ENCODE results near the gene KCNMB2.

The KCNMB2 gene

DNA sequence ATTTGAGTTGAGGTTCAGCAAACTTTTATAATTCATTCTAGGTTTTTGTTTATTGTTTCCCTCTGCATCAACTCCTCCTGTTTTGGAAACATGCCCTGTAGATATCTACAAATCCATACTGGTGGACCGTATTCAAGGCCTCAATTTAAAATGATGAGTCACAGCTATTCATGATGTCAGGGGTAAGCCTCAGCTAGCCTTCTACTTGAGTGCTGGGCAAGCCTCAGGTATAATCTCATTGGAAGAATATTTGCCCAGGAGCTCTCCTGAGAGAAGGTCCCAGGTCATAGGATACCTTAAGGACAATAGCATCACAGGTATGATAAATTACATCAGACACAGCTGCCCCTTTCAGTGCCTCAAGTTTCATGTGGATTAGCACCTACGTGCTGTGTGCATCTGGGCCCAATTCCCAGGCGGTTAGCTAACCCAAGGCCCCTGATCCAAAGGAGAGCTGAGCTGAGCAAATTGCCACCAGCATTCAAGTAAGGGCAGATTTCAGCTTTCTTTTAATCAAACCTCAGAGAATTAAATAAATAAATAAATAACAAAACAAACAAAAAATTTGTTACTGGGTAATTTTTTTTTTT lies 87.5 kb downstream of the KCNMB2 start:
- H3K9me3 ChIP-seq (ENCODE audit: insufficient read depth, low read length, severe bottlenecking), result no peaks in the 10 kb centered on the region
- TF ChIP-seq, protein P1, sequence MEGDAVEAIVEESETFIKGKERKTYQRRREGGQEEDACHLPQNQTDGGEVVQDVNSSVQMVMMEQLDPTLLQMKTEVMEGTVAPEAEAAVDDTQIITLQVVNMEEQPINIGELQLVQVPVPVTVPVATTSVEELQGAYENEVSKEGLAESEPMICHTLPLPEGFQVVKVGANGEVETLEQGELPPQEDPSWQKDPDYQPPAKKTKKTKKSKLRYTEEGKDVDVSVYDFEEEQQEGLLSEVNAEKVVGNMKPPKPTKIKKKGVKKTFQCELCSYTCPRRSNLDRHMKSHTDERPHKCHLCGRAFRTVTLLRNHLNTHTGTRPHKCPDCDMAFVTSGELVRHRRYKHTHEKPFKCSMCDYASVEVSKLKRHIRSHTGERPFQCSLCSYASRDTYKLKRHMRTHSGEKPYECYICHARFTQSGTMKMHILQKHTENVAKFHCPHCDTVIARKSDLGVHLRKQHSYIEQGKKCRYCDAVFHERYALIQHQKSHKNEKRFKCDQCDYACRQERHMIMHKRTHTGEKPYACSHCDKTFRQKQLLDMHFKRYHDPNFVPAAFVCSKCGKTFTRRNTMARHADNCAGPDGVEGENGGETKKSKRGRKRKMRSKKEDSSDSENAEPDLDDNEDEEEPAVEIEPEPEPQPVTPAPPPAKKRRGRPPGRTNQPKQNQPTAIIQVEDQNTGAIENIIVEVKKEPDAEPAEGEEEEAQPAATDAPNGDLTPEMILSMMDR (IDR thresholded peaks at IDR 0.05; ENCODE audit: borderline replicate concordance, extremely low read depth, low read length, poor library complexity, severe bottlenecking), result no peak
- no peak overlapping the region for H3K4me3 ChIP-seq (ENCODE audit: low read depth in 1 of 2, low read length in 2 of 2)
- H3K27me3 ChIP-seq (ENCODE audit: insufficient read depth, low read length, poor library complexity), result peaks cover 3% of the 10 kb centered on the region
- H4K20me1 ChIP-seq (ENCODE audit: insufficient read depth, low read length), result no peaks in the 10 kb centered on the region
- ATAC-seq (ENCODE audit: insufficient read depth, low read depth) (no peak), DNase-seq (no peak)
- no peaks in the 10 kb centered on the region for H3K4me1 ChIP-seq (ENCODE audit: insufficient read depth, low read length)
- no peaks in the 10 kb centered on the region for H3K79me2 ChIP-seq (ENCODE audit: insufficient read depth, low read length)
- no peak overlapping the region for H3K9ac ChIP-seq (ENCODE audit: low read depth, low read length)
- H3K4me2 ChIP-seq (ENCODE audit: insufficient read depth, low read length), result no peak overlapping the region
- H3K36me3 ChIP-seq (ENCODE audit: insufficient read depth, low read length), result no peaks in the 10 kb centered on the region
- no peak overlapping the region for H2AFZ ChIP-seq (ENCODE audit: low read depth, low read length)
- H3K27ac ChIP-seq (ENCODE audit: low read length), result no peak overlapping the region

GRCh38 chr3:178624276-178624675 lies 88.0 kb downstream of the KCNMB2 start:
- H3K27ac ChIP-seq (ENCODE audit: low read length), result no peak overlapping the region

GRCh38 chr3:178625053-178625600 lies 88.9 kb downstream of the KCNMB2 start:
- no peak overlapping the region for H3K27ac ChIP-seq (ENCODE audit: low read length)
- no peak overlapping the region for H2AFZ ChIP-seq (ENCODE audit: low read depth, low read length)
- no peaks in the 10 kb centered on the region for H3K27me3 ChIP-seq (ENCODE audit: insufficient read depth, low read length, poor library complexity)
- no peak for TF ChIP-seq EZH2 (IDR thresholded peaks at IDR 0.05; ENCODE audit: borderline replicate concordance, low read depth, low read length, severe bottlenecking)
- TF ChIP-seq, protein P1 (IDR thresholded peaks at IDR 0.05; ENCODE audit: borderline replicate concordance, extremely low read depth, low read length, poor library complexity, severe bottlenecking), result no peak
- no peak for ATAC-seq (ENCODE audit: insufficient read depth, low read depth)
- H3K9me3 ChIP-seq (ENCODE audit: insufficient read depth, low read length, severe bottlenecking), result no peaks in the 10 kb centered on the region
- H3K36me3 ChIP-seq (ENCODE audit: insufficient read depth, low read length), result no peaks in the 10 kb centered on the region
- no peak overlapping the region for H3K4me3 ChIP-seq (ENCODE audit: low read depth in 1 of 2, low read length in 2 of 2)
- DNase-seq, result no peak
- no peaks in the 10 kb centered on the region for H3K79me2 ChIP-seq (ENCODE audit: insufficient read depth, low read length)
- no peaks in the 10 kb centered on the region for H3K4me1 ChIP-seq (ENCODE audit: insufficient read depth, low read length)
- no peaks in the 10 kb centered on the region for H4K20me1 ChIP-seq (ENCODE audit: insufficient read depth, low read length)
- no peak overlapping the region for H3K9ac ChIP-seq (ENCODE audit: low read depth, low read length)
- no peak overlapping the region for H3K4me2 ChIP-seq (ENCODE audit: insufficient read depth, low read length)

More at GRCh38 chr3:178624276-178624675, 88.0 kb downstream of the KCNMB2 start:
- Histone ChIP-seq H3K9ac (ENCODE audit: low read depth, low read length) (no peak overlapping the region), H3K36me3 (ENCODE audit: insufficient read depth, low read length) (no peaks in the 10 kb centered on the region), H3K4me3 (ENCODE audit: low read depth in 1 of 2, low read length in 2 of 2) (no peak overlapping the region), H3K4me1 (ENCODE audit: insufficient read depth, low read length) (no peaks in the 10 kb centered on the region), H3K79me2 (ENCODE audit: insufficient read depth, low read length) (no peaks in the 10 kb centered on the region), H3K4me2 (ENCODE audit: insufficient read depth, low read length) (no peak overlapping the region), H3K9me3 (ENCODE audit: insufficient read depth, low read length, severe bottlenecking) (no peaks in the 10 kb centered on the region), H3K27me3 (ENCODE audit: insufficient read depth, low read length, poor library complexity) (no peaks in the 10 kb centered on the region), H2AFZ (ENCODE audit: low read depth, low read length) (no peak overlapping the region), H4K20me1 (ENCODE audit: insufficient read depth, low read length) (no peaks in the 10 kb centered on the region)
- DNase-seq (no peak), ATAC-seq (ENCODE audit: insufficient read depth, low read depth) (no peak)
- TF ChIP-seq, protein P1 (IDR thresholded peaks at IDR 0.05; ENCODE audit: borderline replicate concordance, extremely low read depth, low read length, poor library complexity, severe bottlenecking), result no peak
- TF ChIP-seq EZH2 (IDR thresholded peaks at IDR 0.05; ENCODE audit: borderline replicate concordance, low read depth, low read length, severe bottlenecking), result no peak

Data from DND-41 (cell line).